Lower leg skin (tissue), 3 donors: ENCODE measurements around the gene MYO18A.

Source experiments
- CTCF ChIP-seq, 3 donors: fragments of 450-650 bp; IDR thresholded peaks; one replicate each; pipeline ENCODE4 v1.5.1; 2016; ENCODE audit warnings: antibody characterized with exemption in 3 of 3, mild to moderate bottlenecking in 3 of 3, moderate library complexity in 2 of 3
- POLR2A ChIP-seq, 2 donors: fragments of 450-650 bp; IDR thresholded peaks; one replicate each; pipeline ENCODE4 v1.6.1; 2016 to 2017; ENCODE audit warnings: antibody characterized with exemption in 2 of 2, mild to moderate bottlenecking in 1 of 2, moderate library complexity in 1 of 2

- TF ChIP-seq CTCF (IDR thresholded peaks at IDR 0.05) (no peak), POLR2A (IDR thresholded peaks at IDR 0.05) (no peak)
Measured at GRCh38 chr17:29058391-29058790, 121.8 kb downstream of the MYO18A start.
